SK-N-SH treated with all-trans-retinoic acid at 6 μM for 48 hours (cell line): ENCODE data around the gene C1orf52.

ENCODE experiments used
- ATAC-seq: fragments of 200-7000 bp; cut with Tn5 transposase; 3 replicates; pipeline ENCODE4 v1.9.1; 2020; ENCODE audit warnings: mild to moderate bottlenecking, moderate library complexity
- BACH2 ChIP-seq: fragments of 250-450 bp; sonication (Bioruptor Pico); IDR thresholded peaks from 2 replicates; pipeline ENCODE4 v1.9.0; 2021; ENCODE audit warnings: mild to moderate bottlenecking, borderline replicate concordance
- CREB5 ChIP-seq: fragments of 250-450 bp; sonication (Bioruptor Pico); IDR thresholded peaks from 2 replicates; pipeline ENCODE4 v1.5.1; 2020; ENCODE audit warnings: low read depth, mild to moderate bottlenecking, moderate library complexity
- CSDC2 ChIP-seq: fragments of 250-450 bp; sonication (Bioruptor Pico); IDR thresholded peaks from 2 replicates; pipeline ENCODE4 v1.5.0; 2020; ENCODE audit warnings: mild to moderate bottlenecking, moderate library complexity
- ESRRG ChIP-seq: fragments of 250-450 bp; sonication (Bioruptor Pico); IDR thresholded peaks from 2 replicates; pipeline ENCODE4 v1.6.1; 2021; ENCODE audit warnings: mild to moderate bottlenecking
- GLIS3 ChIP-seq: fragments of 250-450 bp; sonication (Bioruptor Pico); IDR thresholded peaks from 2 replicates; pipeline ENCODE4 v1.5.0; 2020; ENCODE audit warnings: mild to moderate bottlenecking, moderate library complexity
- ISL1 ChIP-seq: fragments of 250-450 bp; sonication (Bioruptor Pico); IDR thresholded peaks from 2 replicates; pipeline ENCODE4 v2.1.2; 2022; ENCODE audit warnings: mild to moderate bottlenecking, moderate library complexity
- OSR1 ChIP-seq: fragments of 250-450 bp; sonication (Bioruptor Pico); IDR thresholded peaks from 2 replicates; pipeline ENCODE4 v1.8.0; 2022; ENCODE audit warnings: moderate library complexity, mild to moderate bottlenecking, inconsistent platforms
- PPARA ChIP-seq: fragments of 250-450 bp; sonication (Bioruptor Pico); IDR thresholded peaks from 2 replicates; pipeline ENCODE4 v1.5.0; 2020; ENCODE audit warnings: mild to moderate bottlenecking, borderline replicate concordance
- RARB ChIP-seq: fragments of 250-450 bp; sonication (Bioruptor Pico); IDR thresholded peaks from 2 replicates; pipeline ENCODE4 v1.8.0; 2021; ENCODE audit warnings: mild to moderate bottlenecking, moderate library complexity
- TCF4 ChIP-seq: fragments of 250-450 bp; sonication (Bioruptor Pico); IDR thresholded peaks from 2 replicates; pipeline ENCODE4 v1.8.0; 2021; ENCODE audit warnings: mild to moderate bottlenecking, moderate library complexity, borderline replicate concordance
- TSHZ2 ChIP-seq: fragments of 250-450 bp; sonication (Bioruptor Pico); IDR thresholded peaks from 2 replicates; pipeline ENCODE4 v1.5.0; 2020; ENCODE audit warnings: mild to moderate bottlenecking, moderate library complexity
- ZC3H10 ChIP-seq: fragments of 250-450 bp; sonication (Bioruptor Pico); IDR thresholded peaks from 2 replicates; pipeline ENCODE4 v1.5.1; 2021; ENCODE audit warnings: mild to moderate bottlenecking, moderate library complexity
- ZFP3 ChIP-seq: fragments of 250-450 bp; sonication (Bioruptor Pico); IDR thresholded peaks from 2 replicates; pipeline ENCODE4 v1.5.0; 2020; ENCODE audit warnings: mild to moderate bottlenecking, moderate library complexity
- ZFP30 ChIP-seq: fragments of 450-650 bp; formaldehyde crosslinking; IDR thresholded peaks from 2 replicates; pipeline ENCODE4 v1.5.0; 2022; ENCODE audit warnings: mild to moderate bottlenecking, moderate library complexity
- ZNF565 ChIP-seq: fragments of 450-650 bp; formaldehyde crosslinking; conservative IDR thresholded peaks from 2 replicates; pipeline ENCODE4 v1.5.0; 2020; ENCODE audit warnings: low read depth, mild to moderate bottlenecking, moderate library complexity
- ZNF70 ChIP-seq: fragments of 450-650 bp; formaldehyde crosslinking; IDR thresholded peaks from 2 replicates; pipeline ENCODE4 v1.5.0; 2020; ENCODE audit warnings: mild to moderate bottlenecking, moderate library complexity
- ZNF8 ChIP-seq: fragments of 450-650 bp; formaldehyde crosslinking; IDR thresholded peaks from 2 replicates; pipeline ENCODE4 v1.5.0; 2020; ENCODE audit warnings: mild to moderate bottlenecking, moderate library complexity
- TF ChIP-seq, protein P1 (sequence below): fragments of 250-450 bp; sonication (Bioruptor Pico); IDR thresholded peaks from 2 replicates; pipeline ENCODE4 v1.8.0; 2020; ENCODE audit warnings: mild to moderate bottlenecking, moderate library complexity, borderline replicate concordance
- TF ChIP-seq, protein P2 (sequence below): fragments of 250-450 bp; sonication (Bioruptor Pico); IDR thresholded peaks from 2 replicates; pipeline ENCODE4 v1.5.1; 2021; ENCODE audit warnings: mild to moderate bottlenecking, moderate library complexity
- TF ChIP-seq, protein P3 (sequence below): fragments of 250-450 bp; sonication (Bioruptor Pico); IDR thresholded peaks from 2 replicates; pipeline ENCODE4 v1.8.0; 2021; ENCODE audit warnings: low read depth, mild to moderate bottlenecking, moderate library complexity, borderline replicate concordance

The C1orf52 gene

GRCh38 chr1:85295006-85295431, 35.6 kb upstream of the C1orf52 start:
- no peak for ATAC-seq

GRCh38 chr1:85290826-85291225, 31.4 kb upstream of the C1orf52 start:
- ATAC-seq, result no peak
- no peak for TF ChIP-seq ZNF8 (CRISPR knock-in tag)
- TF ChIP-seq, protein P1, sequence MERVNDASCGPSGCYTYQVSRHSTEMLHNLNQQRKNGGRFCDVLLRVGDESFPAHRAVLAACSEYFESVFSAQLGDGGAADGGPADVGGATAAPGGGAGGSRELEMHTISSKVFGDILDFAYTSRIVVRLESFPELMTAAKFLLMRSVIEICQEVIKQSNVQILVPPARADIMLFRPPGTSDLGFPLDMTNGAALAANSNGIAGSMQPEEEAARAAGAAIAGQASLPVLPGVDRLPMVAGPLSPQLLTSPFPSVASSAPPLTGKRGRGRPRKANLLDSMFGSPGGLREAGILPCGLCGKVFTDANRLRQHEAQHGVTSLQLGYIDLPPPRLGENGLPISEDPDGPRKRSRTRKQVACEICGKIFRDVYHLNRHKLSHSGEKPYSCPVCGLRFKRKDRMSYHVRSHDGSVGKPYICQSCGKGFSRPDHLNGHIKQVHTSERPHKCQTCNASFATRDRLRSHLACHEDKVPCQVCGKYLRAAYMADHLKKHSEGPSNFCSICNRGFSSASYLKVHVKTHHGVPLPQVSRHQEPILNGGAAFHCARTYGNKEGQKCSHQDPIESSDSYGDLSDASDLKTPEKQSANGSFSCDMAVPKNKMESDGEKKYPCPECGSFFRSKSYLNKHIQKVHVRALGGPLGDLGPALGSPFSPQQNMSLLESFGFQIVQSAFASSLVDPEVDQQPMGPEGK, result no peak
- TF ChIP-seq RARB (CRISPR knock-in tag), result no peak
- no peak for TF ChIP-seq ZNF70 (CRISPR knock-in tag)
- no peak for TF ChIP-seq GLIS3 (CRISPR knock-in tag)
- TF ChIP-seq BACH2, result no peak
- TF ChIP-seq PPARA, result no peak
- TF ChIP-seq CREB5 (CRISPR knock-in tag), result no peak
- no peak for TF ChIP-seq ZC3H10 (CRISPR knock-in tag)
- no peak for TF ChIP-seq OSR1 (CRISPR knock-in tag)

More at GRCh38 chr1:85295006-85295431, 35.6 kb upstream of the C1orf52 start:
- no peak for TF ChIP-seq OSR1 (CRISPR knock-in tag)
- no peak for TF ChIP-seq GLIS3 (CRISPR knock-in tag)
- TF ChIP-seq BACH2, result no peak
- TF ChIP-seq ISL1, result no peak
- TF ChIP-seq TSHZ2 (CRISPR knock-in tag), result no peak
- TF ChIP-seq ZFP3 (CRISPR knock-in tag), result no peak
- TF ChIP-seq ZFP30, result no peak
- TF ChIP-seq ZC3H10 (CRISPR knock-in tag), result no peak
- TF ChIP-seq ZNF8 (CRISPR knock-in tag), result no peak
- no peak for TF ChIP-seq PPARA
- no peak for TF ChIP-seq CSDC2 (CRISPR knock-in tag)
- TF ChIP-seq, all 23 proteins: peak for 0

DNA sequence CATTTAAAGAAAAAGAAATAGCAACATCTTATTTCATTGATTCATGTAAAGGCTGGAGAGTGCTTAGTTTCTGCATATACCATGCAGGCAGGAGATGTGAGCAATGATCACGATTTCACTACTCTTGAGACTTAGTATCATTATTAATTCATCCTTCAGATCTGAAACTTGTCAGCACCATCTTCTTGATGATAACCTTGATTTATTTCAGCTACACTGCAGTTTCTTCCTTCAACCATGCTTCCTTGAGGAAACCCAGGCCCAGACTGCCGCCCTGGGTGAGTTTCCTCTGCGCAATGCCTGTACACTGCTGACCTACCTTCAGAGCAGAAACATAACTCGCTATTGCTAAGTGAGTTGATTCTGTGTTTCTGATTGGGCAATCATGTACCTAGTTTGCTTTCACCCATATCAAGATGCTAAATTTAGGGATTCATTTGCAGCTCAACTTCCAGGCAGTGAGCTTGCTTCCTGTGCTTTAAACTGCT, 30.4 kb upstream of the C1orf52 start:
- no peak for TF ChIP-seq ZFP3 (CRISPR knock-in tag)
- no peak for TF ChIP-seq ZNF565 (CRISPR knock-in tag)
- no peak for TF ChIP-seq ESRRG (CRISPR knock-in tag)
- TF ChIP-seq BACH2, result no peak
- no peak for TF ChIP-seq TCF4 (CRISPR knock-in tag)
- no peak for TF ChIP-seq ZNF8 (CRISPR knock-in tag)
- TF ChIP-seq ZFP30, result no peak
- TF ChIP-seq PPARA, result no peak
- peak; percentile 65 for ATAC-seq

DNA sequence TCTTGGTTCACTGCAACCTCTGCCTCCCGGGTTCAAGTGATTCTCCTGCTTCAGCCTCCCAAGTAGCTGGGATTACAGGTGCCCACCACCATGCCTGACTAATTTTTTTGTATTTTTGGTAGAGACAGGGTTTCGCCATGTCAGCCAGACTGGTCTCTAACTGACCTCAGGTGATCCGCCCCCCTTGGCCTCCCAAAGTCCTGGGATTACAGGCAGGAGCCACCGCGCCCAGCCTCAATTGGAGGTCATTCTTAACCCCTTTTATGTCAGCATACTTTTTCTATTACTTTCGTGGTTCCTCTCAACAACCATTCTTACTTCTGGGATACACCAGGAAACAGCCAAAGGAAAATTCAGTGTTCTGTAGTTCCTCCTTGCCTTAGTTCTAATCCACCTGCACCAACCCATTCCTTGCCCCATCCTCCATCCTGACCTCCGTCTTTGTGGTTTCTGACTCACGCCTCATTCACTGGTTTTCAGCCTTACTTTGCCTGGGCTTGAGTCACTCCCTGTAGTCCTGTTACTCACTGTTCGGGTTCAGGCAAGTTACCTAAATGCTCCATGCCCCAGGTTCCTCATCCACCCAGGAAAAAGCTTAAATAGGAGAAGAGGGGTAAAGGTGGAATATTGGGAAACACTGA, 29.9 kb upstream of the C1orf52 start:
- TF ChIP-seq PPARA, result no peak
- TF ChIP-seq, protein P2, sequence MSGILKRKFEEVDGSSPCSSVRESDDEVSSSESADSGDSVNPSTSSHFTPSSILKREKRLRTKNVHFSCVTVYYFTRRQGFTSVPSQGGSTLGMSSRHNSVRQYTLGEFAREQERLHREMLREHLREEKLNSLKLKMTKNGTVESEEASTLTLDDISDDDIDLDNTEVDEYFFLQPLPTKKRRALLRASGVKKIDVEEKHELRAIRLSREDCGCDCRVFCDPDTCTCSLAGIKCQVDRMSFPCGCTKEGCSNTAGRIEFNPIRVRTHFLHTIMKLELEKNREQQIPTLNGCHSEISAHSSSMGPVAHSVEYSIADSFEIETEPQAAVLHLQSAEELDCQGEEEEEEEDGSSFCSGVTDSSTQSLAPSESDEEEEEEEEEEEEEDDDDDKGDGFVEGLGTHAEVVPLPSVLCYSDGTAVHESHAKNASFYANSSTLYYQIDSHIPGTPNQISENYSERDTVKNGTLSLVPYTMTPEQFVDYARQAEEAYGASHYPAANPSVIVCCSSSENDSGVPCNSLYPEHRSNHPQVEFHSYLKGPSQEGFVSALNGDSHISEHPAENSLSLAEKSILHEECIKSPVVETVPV, result no peak
- TF ChIP-seq, protein P3, sequence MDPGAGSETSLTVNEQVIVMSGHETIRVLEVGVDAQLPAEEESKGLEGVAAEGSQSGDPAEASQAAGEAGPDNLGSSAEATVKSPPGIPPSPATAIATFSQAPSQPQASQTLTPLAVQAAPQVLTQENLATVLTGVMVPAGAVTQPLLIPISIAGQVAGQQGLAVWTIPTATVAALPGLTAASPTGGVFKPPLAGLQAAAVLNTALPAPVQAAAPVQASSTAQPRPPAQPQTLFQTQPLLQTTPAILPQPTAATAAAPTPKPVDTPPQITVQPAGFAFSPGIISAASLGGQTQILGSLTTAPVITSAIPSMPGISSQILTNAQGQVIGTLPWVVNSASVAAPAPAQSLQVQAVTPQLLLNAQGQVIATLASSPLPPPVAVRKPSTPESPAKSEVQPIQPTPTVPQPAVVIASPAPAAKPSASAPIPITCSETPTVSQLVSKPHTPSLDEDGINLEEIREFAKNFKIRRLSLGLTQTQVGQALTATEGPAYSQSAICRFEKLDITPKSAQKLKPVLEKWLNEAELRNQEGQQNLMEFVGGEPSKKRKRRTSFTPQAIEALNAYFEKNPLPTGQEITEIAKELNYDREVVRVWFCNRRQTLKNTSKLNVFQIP (CRISPR knock-in tag), result no peak
- TF ChIP-seq OSR1 (CRISPR knock-in tag), result no peak
- no peak for TF ChIP-seq ZNF565 (CRISPR knock-in tag)
- peak; percentile 92 for ATAC-seq
